ENCODE data around the gene PALD1. TPM values are rescaled to one million over a fixed set of nuclear protein-coding genes. Genes with fewer than 3 reads are reported as not detected.
A peak's percentile ranks its signal among the peaks of the same experiment; 100 is the strongest.

The PALD1 gene
- total RNA-seq, 2 donors from 2014 or later: 0.07 to 0.13 TPM

- H3K36me3 Mint-ChIP-seq (ENCODE audit: low read depth): peaks cover 5% of the 10 kb centered on the region
- H3K4me3 Mint-ChIP-seq: no peak overlapping the region
- no peak for ATAC-seq
- H3K9me3 ChIP-seq (ENCODE audit: control insufficient read depth, low read length, poor library complexity, severe bottlenecking): no peaks in the 10 kb centered on the region
- no peak for DNase-seq
- H3K4me1 Mint-ChIP-seq: peaks cover 8% of the 10 kb centered on the region
- no peak overlapping the region for H3K27ac Mint-ChIP-seq
- peaks cover 28% of the 10 kb centered on the region for H3K27me3 Mint-ChIP-seq
Measured at GRCh38 chr10:70462349-70462984, 16.1 kb upstream of the PALD1 start.

GRCh38 chr10:70465278-70465677 lies 13.3 kb upstream of the PALD1 start:
- Mint-ChIP-seq H3K4me1 (peaks cover 7% of the 10 kb centered on the region), H3K4me3 (no peak overlapping the region), H3K36me3 (ENCODE audit: low read depth) (peaks cover 4% of the 10 kb centered on the region), H3K27me3 (peaks cover 18% of the 10 kb centered on the region), H3K27ac (no peak overlapping the region)
- ATAC-seq (no peak), DNase-seq (no peak)
- H3K9me3 ChIP-seq (ENCODE audit: control insufficient read depth, low read length, poor library complexity, severe bottlenecking): no peaks in the 10 kb centered on the region

- H3K27ac Mint-ChIP-seq: no peak overlapping the region
- peaks cover 7% of the 10 kb centered on the region for H3K4me1 Mint-ChIP-seq
- ATAC-seq: no peak
- H3K36me3 Mint-ChIP-seq (ENCODE audit: low read depth): peaks cover 2% of the 10 kb centered on the region
- peaks cover 13% of the 10 kb centered on the region for H3K27me3 Mint-ChIP-seq
- DNase-seq: no peak
- H3K4me3 Mint-ChIP-seq: no peak overlapping the region
- H3K9me3 ChIP-seq (ENCODE audit: control insufficient read depth, low read length, poor library complexity, severe bottlenecking): no peaks in the 10 kb centered on the region
Measured at GRCh38 chr10:70465832-70466231, 12.7 kb upstream of the PALD1 start.

- H3K27me3 Mint-ChIP-seq: peaks cover 14% of the 10 kb centered on the region
- no peak overlapping the region for H3K4me3 Mint-ChIP-seq
- no peaks in the 10 kb centered on the region for H3K36me3 Mint-ChIP-seq (ENCODE audit: low read depth)
Measured at GRCh38 chr10:70466951-70467350, 11.6 kb upstream of the PALD1 start.

DNA sequence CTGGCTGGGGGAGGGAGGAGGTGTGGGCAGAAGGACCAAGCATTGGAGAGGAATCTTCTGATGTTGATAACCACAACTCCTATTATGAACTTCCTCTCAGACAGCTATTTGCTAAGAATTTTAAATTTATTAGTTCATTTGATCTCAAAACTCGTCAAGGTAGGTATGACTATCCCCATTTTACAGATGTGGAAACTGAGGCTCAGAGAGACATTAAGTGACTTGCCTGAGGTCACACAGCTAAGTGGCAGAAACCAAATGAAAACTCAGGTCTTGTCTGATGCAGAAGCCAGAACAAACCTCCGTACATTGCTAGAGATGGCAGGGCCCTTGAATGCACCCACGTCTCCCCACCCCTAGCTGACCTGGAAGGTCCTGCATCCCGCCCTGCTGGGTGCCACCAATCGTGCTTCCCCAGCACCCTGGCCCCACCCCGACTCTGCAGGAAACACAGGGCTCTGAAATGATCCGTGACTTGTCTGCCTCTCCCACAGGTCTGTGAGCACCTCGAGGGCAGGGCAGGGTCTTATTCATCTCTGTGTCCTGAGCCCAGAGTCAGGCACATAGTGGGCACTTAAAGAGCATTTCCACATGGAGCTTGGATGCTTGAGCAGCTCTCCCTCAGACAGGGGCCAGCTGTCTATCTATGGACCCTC lies 5.6 kb upstream of the PALD1 start:
- DNase-seq: no peak
- peaks cover 15% of the 10 kb centered on the region for H3K4me1 Mint-ChIP-seq
- peaks cover 3% of the 10 kb centered on the region for H3K36me3 Mint-ChIP-seq (ENCODE audit: low read depth)
- H3K4me3 Mint-ChIP-seq: no peak overlapping the region
- no peak for ATAC-seq
- H3K9me3 ChIP-seq (ENCODE audit: control insufficient read depth, low read length, poor library complexity, severe bottlenecking): no peaks in the 10 kb centered on the region
- no peak overlapping the region for H3K27ac Mint-ChIP-seq
- peaks cover 12% of the 10 kb centered on the region for H3K27me3 Mint-ChIP-seq

More at GRCh38 chr10:70466951-70467350, 11.6 kb upstream of the PALD1 start:
- H3K27ac Mint-ChIP-seq: no peak overlapping the region
- no peaks in the 10 kb centered on the region for H3K9me3 ChIP-seq (ENCODE audit: control insufficient read depth, low read length, poor library complexity, severe bottlenecking)
- ATAC-seq (no peak), DNase-seq (no peak)
- peaks cover 3% of the 10 kb centered on the region for H3K4me1 Mint-ChIP-seq

- H3K4me3 Mint-ChIP-seq: no peak overlapping the region
- H3K36me3 Mint-ChIP-seq (ENCODE audit: low read depth): peaks cover 3% of the 10 kb centered on the region
- no peak overlapping the region for H3K27ac Mint-ChIP-seq
- no peaks in the 10 kb centered on the region for H3K9me3 ChIP-seq (ENCODE audit: control insufficient read depth, low read length, poor library complexity, severe bottlenecking)
- peaks cover 12% of the 10 kb centered on the region for H3K27me3 Mint-ChIP-seq
- ATAC-seq (no peak), DNase-seq (no peak)
- peaks cover 19% of the 10 kb centered on the region for H3K4me1 Mint-ChIP-seq
Measured at GRCh38 chr10:70474780-70475179, 3.8 kb upstream of the PALD1 start.

GRCh38 chr10:70475661-70476060 lies 2.9 kb upstream of the PALD1 start:
- DNase-seq (no peak), ATAC-seq (no peak)
- Mint-ChIP-seq H3K4me1 (peaks cover 28% of the 10 kb centered on the region), H3K27ac (no peak overlapping the region), H3K27me3 (peaks cover 17% of the 10 kb centered on the region), H3K4me3 (no peak overlapping the region), H3K36me3 (ENCODE audit: low read depth) (peaks cover 3% of the 10 kb centered on the region)
- H3K9me3 ChIP-seq (ENCODE audit: control insufficient read depth, low read length, poor library complexity, severe bottlenecking): no peaks in the 10 kb centered on the region

- Mint-ChIP-seq H3K36me3 (ENCODE audit: low read depth) (peaks cover 3% of the 10 kb centered on the region), H3K27ac (peak overlapping the region; percentile 53), H3K27me3 (peaks cover 16% of the 10 kb centered on the region), H3K4me1 (peaks cover 31% of the 10 kb centered on the region), H3K4me3 (peak overlapping the region; percentile 87)
- DNase-seq (no peak), ATAC-seq (no peak)
- no peaks in the 10 kb centered on the region for H3K9me3 ChIP-seq (ENCODE audit: control insufficient read depth, low read length, poor library complexity, severe bottlenecking)
Measured at GRCh38 chr10:70476249-70477035, 2.1 kb upstream of the PALD1 start.

GRCh38 chr10:70477661-70478162 lies 855 bp upstream of the PALD1 start:
- ATAC-seq (peak; percentile 91), DNase-seq (peak; percentile 49 to 72 (median 60))
- Mint-ChIP-seq H3K4me1 (peaks cover 31% of the 10 kb centered on the region), H3K4me3 (peak overlapping the region; percentile 87), H3K27me3 (peaks cover 12% of the 10 kb centered on the region), H3K36me3 (ENCODE audit: low read depth) (peaks cover 3% of the 10 kb centered on the region), H3K27ac (peak overlapping the region; percentile 53)
- no peaks in the 10 kb centered on the region for H3K9me3 ChIP-seq (ENCODE audit: control insufficient read depth, low read length, poor library complexity, severe bottlenecking)

GRCh38 chr10:70479165-70479581 lies 606 bp downstream of the PALD1 start:
- H3K36me3 Mint-ChIP-seq (ENCODE audit: low read depth): peaks cover 3% of the 10 kb centered on the region
- DNase-seq (no peak), ATAC-seq (no peak)
- no peaks in the 10 kb centered on the region for H3K9me3 ChIP-seq (ENCODE audit: control insufficient read depth, low read length, poor library complexity, severe bottlenecking)
- H3K27ac Mint-ChIP-seq: no peak overlapping the region
- peaks cover 35% of the 10 kb centered on the region for H3K4me1 Mint-ChIP-seq
- H3K4me3 Mint-ChIP-seq: peak overlapping the region; percentile 49
- H3K27me3 Mint-ChIP-seq: peaks cover 9% of the 10 kb centered on the region

DNA sequence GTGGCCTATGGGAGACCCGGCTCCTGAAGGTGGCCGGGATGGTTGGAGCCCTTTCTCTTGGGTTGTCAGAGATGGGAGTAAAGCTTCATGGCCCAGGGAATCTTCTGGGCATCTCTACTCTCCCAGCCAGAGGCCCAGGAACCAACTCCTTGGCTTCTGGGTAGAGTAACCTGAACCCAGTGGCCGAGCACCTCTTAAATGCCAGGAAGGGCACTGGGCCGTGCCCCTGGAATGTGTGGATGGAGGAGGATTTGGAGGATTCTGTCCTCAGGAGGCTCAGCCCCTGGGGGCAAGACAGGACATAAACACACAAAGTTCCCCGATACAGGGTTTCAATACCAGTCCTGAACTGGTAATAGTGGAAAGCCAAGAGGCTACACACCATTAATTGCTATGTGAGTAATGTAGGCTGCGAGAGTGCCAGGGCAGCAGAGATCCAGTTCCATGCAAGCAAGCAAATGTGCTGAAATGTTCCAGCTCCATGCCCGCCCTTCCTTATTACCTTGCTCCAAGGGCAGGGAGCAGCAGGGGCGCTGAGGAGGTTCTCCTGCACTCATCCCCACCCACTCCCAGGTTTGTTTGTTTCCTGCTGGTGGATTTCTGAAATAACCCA lies 1.2 kb downstream of the PALD1 start:
- ATAC-seq (no peak), DNase-seq (no peak)
- peak overlapping the region; percentile 73 for H3K4me3 Mint-ChIP-seq
- H3K4me1 Mint-ChIP-seq: peaks cover 35% of the 10 kb centered on the region
- H3K27me3 Mint-ChIP-seq: peaks cover 7% of the 10 kb centered on the region
- H3K27ac Mint-ChIP-seq: peak overlapping the region; percentile 79
- no peaks in the 10 kb centered on the region for H3K9me3 ChIP-seq (ENCODE audit: control insufficient read depth, low read length, poor library complexity, severe bottlenecking)
- H3K36me3 Mint-ChIP-seq (ENCODE audit: low read depth): peaks cover 3% of the 10 kb centered on the region

- no peaks in the 10 kb centered on the region for H3K9me3 ChIP-seq (ENCODE audit: control insufficient read depth, low read length, poor library complexity, severe bottlenecking)
- ATAC-seq (peak; percentile 28), DNase-seq (peak in 1 of 3 donors; percentile 17)
- Mint-ChIP-seq H3K4me3 (peak overlapping the region; percentile 73), H3K36me3 (ENCODE audit: low read depth) (peaks cover 3% of the 10 kb centered on the region), H3K27me3 (peaks cover 7% of the 10 kb centered on the region), H3K4me1 (peaks cover 32% of the 10 kb centered on the region), H3K27ac (peak overlapping the region; percentile 79)
Measured at GRCh38 chr10:70480239-70480861, 1.8 kb downstream of the PALD1 start.

Measured in T-helper 17 cell (primary cell).